ENCODE measurements around the gene TMEFF2.

Gene TMEFF2

GRCh38 chr2:192194866-192195547 lies at the start of gene TMEFF2:
TMEFF2 (minus strand) TSS chr2:192194933; CDS start chr2:192194524, 409 bp downstream.
- DNase-seq: peak; percentile 96

GRCh38 chr2:192243488-192243887 lies 48.8 kb upstream of the TMEFF2 start:
- DNase-seq: no peak

GRCh38 chr2:192236136-192236535 lies 41.4 kb upstream of the TMEFF2 start:
- DNase-seq: no peak

- DNase-seq: no peak
Observed at GRCh38 chr2:192230889-192231453, 36.2 kb upstream of the TMEFF2 start.

GRCh38 chr2:192228685-192229084 lies 34.0 kb upstream of the TMEFF2 start:
- DNase-seq: no peak

GRCh38 chr2:192218970-192219369 lies 24.2 kb upstream of the TMEFF2 start:
- no peak for DNase-seq

- DNase-seq: no peak
Observed at GRCh38 chr2:192218377-192218776, 23.6 kb upstream of the TMEFF2 start.

GRCh38 chr2:192216336-192216735 lies 21.6 kb upstream of the TMEFF2 start:
- no peak for DNase-seq

- DNase-seq: no peak
Observed at GRCh38 chr2:192215096-192215877, 20.6 kb upstream of the TMEFF2 start.

- no peak for DNase-seq
Observed at GRCh38 chr2:192208848-192209247, 14.1 kb upstream of the TMEFF2 start.

GRCh38 chr2:192206399-192206798 lies 11.7 kb upstream of the TMEFF2 start:
- DNase-seq: no peak

GRCh38 chr2:192203876-192204275 lies 9.1 kb upstream of the TMEFF2 start:
- DNase-seq: no peak

- no peak for DNase-seq
Observed at GRCh38 chr2:192202373-192202772, 7.6 kb upstream of the TMEFF2 start.

- no peak for DNase-seq
Observed at GRCh38 chr2:192201116-192201515, 6.4 kb upstream of the TMEFF2 start.

GRCh38 chr2:192197357-192197756 lies 2.6 kb upstream of the TMEFF2 start:
- DNase-seq: no peak

- no peak for DNase-seq
Observed at GRCh38 chr2:192196421-192197194, 1.9 kb upstream of the TMEFF2 start.

GRCh38 chr2:192195548-192196418 lies 1.1 kb upstream of the TMEFF2 start:
- no peak for DNase-seq

- DNase-seq: peak; percentile 53
Observed at GRCh38 chr2:192194265-192194865, 368 bp downstream of the TMEFF2 start.

GRCh38 chr2:192190474-192190873 lies 4.3 kb downstream of the TMEFF2 start:
- no peak for DNase-seq

- no peak for DNase-seq
Observed at GRCh38 chr2:192186806-192187205, 7.9 kb downstream of the TMEFF2 start.

- DNase-seq: no peak
Observed at GRCh38 chr2:192184349-192184748, 10.4 kb downstream of the TMEFF2 start.

GRCh38 chr2:192183296-192183695 lies 11.4 kb downstream of the TMEFF2 start:
- DNase-seq: no peak

All from NCI-H2171 (cell line).